Endothelial cell of umbilical vein (primary cell): Measurements from ENCODE around the gene HSP90AB1. TPM values are rescaled to one million over a fixed set of nuclear protein-coding genes. Genes with fewer than 3 reads are reported as not detected.

ENCODE experiments used
- BruUV-seq: library from RNA; stranded (reverse); fragments of 400-500 nt; replicated peaks from 2 replicates; lab custom pipeline; 2021; lab: Mats Ljungman, UMichigan
- CTCF ChIA-PET: fragments of 300-600, 350-600 bp; sonication (Branson Sonifier 250); formaldehyde crosslinking; loops from one replicate; lab custom pipeline; 2021; ENCODE audit warnings: antibody characterized with exemption, inconsistent platforms; lab: Charles Lee
- POLR2A ChIA-PET: fragments of 300-600, 350-600 bp; sonication (Branson Sonifier 250); formaldehyde crosslinking; loops from one replicate; lab custom pipeline; 2021; ENCODE audit warnings: antibody characterized with exemption, inconsistent platforms; lab: Charles Lee
- DNase-seq: peaks from one replicate; pipeline ENCODE4 v3.0.0-alpha.2; 2011; ENCODE audit warnings: low read depth, low spot score
- FAIRE-seq: peaks from 2 replicates; lab custom pipeline; 2011; peaks lifted over from hg19 to GRCh38; lab: Jason Lieb, UNC
- H2AFZ ChIP-seq: 2 replicates; pipeline ENCODE4 v1.6.0; 2012; ENCODE audit warnings: low read depth, low read length, control low read depth, inconsistent platforms
- H3K27ac ChIP-seq: 2 replicates; pipeline ENCODE4 v1.5.1; 2011; ENCODE audit warnings: low read depth, mild to moderate bottlenecking, control low read depth, low read length, moderate library complexity; ENCODE audit not compliant: insufficient read depth
- H3K27me3 ChIP-seq, 2 experiments: 2 replicates each; pipeline versions ENCODE4 v1.6.0 to v1.6.1; 2011; ENCODE audit warnings: low read length in 2 of 2, mixed read lengths in 1 of 2; ENCODE audit not compliant: control insufficient read depth in 2 of 2, insufficient read depth in 2 of 2
- H3K36me3 ChIP-seq, 2 experiments: 2 replicates in 1 of 2; 3 replicates in 1 of 2; pipeline ENCODE4 v1.5.1; 2011; ENCODE audit warnings: low read length in 2 of 2, mild to moderate bottlenecking in 1 of 2, moderate library complexity in 1 of 2; ENCODE audit not compliant: control insufficient read depth in 2 of 2, insufficient read depth in 2 of 2; ENCODE audit errors: extremely low read depth in 1 of 2
- H3K4me1 ChIP-seq: 3 replicates; pipeline ENCODE4 v1.5.1; 2011; ENCODE audit warnings: mild to moderate bottlenecking, low read length; ENCODE audit not compliant: control insufficient read depth, insufficient read depth; ENCODE audit errors: extremely low read depth
- H3K4me2 ChIP-seq: 2 replicates; pipeline ENCODE4 v1.6.1; 2011; ENCODE audit warnings: low read length, control low read depth, mixed read lengths; ENCODE audit not compliant: insufficient read depth
- H3K4me3 ChIP-seq, 3 experiments: fragments of 200-600 bp in 1 of 3; sonication (generic), shearing (Covaris generic) in 1 of 3; replicated peaks in 1 of 3; 2 replicates each; pipeline ENCODE4 v1.5.1; 2011 to 2016; ENCODE audit warnings: control low read depth in 3 of 3, low read length in 3 of 3, mild to moderate bottlenecking in 2 of 3, inconsistent platforms in 1 of 3, low read depth in 1 of 3, moderate library complexity in 1 of 3; ENCODE audit not compliant: insufficient read depth in 1 of 3
- H3K79me2 ChIP-seq: 2 replicates; pipeline ENCODE4 v1.6.0; 2012; ENCODE audit warnings: low read length, inconsistent platforms; ENCODE audit not compliant: control insufficient read depth, insufficient read depth
- H3K9ac ChIP-seq: replicated peaks from 2 replicates; pipeline ENCODE3; 2011; ENCODE audit warnings: low read length, control low read depth; ENCODE audit not compliant: insufficient read depth; ENCODE audit errors: extremely low read depth
- H3K9me1 ChIP-seq: replicated peaks from 3 replicates; pipeline ENCODE4 v1.6.0; 2011; ENCODE audit warnings: mild to moderate bottlenecking, low read length; ENCODE audit not compliant: control insufficient read depth, insufficient read depth; ENCODE audit errors: extremely low read depth
- H3K9me3 ChIP-seq: replicated peaks from 2 replicates; pipeline ENCODE4 v1.5.1; 2012; ENCODE audit warnings: low read length, inconsistent platforms; ENCODE audit not compliant: control insufficient read depth, insufficient read depth
- H4K20me1 ChIP-seq: replicated peaks from 2 replicates; pipeline ENCODE3; 2011; ENCODE audit warnings: mild to moderate bottlenecking, low read length; ENCODE audit not compliant: control insufficient read depth, insufficient read depth; ENCODE audit errors: extremely low read depth
- FOS ChIP-seq: IDR thresholded peaks from 2 replicates; pipeline ENCODE4 v1.6.1; 2011; ENCODE audit warnings: mild to moderate bottlenecking, low read length, moderate library complexity, borderline replicate concordance; ENCODE audit not compliant: insufficient read depth
- GATA2 ChIP-seq: IDR thresholded peaks from 2 replicates; pipeline ENCODE4 v1.7.0; 2011; ENCODE audit warnings: low read depth, mild to moderate bottlenecking, moderate library complexity, mixed read lengths, low read length; ENCODE audit not compliant: insufficient read length, insufficient read depth
- JUN ChIP-seq: IDR thresholded peaks from 2 replicates; pipeline ENCODE4 v1.6.1; 2011; ENCODE audit warnings: borderline replicate concordance, low read depth; ENCODE audit not compliant: insufficient read length, insufficient read depth
- MYC ChIP-seq: IDR thresholded peaks from one replicate; pipeline ENCODE4 v1.6.1; 2011; ENCODE audit warnings: mild to moderate bottlenecking, low read depth, low read length
- POLR2A ChIP-seq: IDR thresholded peaks from 2 replicates; pipeline ENCODE4 v1.6.1; 2012; ENCODE audit warnings: low read depth, mild to moderate bottlenecking, control low read depth, low read length
- dilution Hi-C: fragments of 300-500 bp; cut with MboI; formaldehyde crosslinking; loops from one replicate; pipeline ENCODE4 v1.15.0; 2019; ENCODE audit warnings: low sequenced_read_pairs; ENCODE audit not compliant: extremely low pct_ligation_motif_present
- intact Hi-C: fragments of 100-400 bp; cut with micrococcal nuclease; formaldehyde crosslinking; loops from one replicate; pipeline ENCODE4 v1.10.0; 2022
- polyA plus RNA-seq, 4 experiments: library from polyadenylated mRNA; depleted of rRNA in 3 of 4; stranded (reverse) in 3 of 4; unstranded in 1 of 4; fragments of >200 nt; gene quantifications; 2 replicates each; pipeline versions ENCODE4 v1.2.1 to v1.2.3, GENCODE V29; 2011 to 2012; ENCODE audit warnings: missing spikeins in 1 of 4
- total RNA-seq: library from RNA; stranded (reverse); gene quantifications from 2 replicates; pipeline ENCODE4 v1.2.3, GENCODE V29; 2021
- TF ChIP-seq, protein P1 (sequence below), 2 donors: IDR thresholded peaks; 1 replicate in 1 of 2; 2 replicates in 1 of 2; pipeline ENCODE4 v1.5.1; 2011; ENCODE audit warnings: low read length in 2 of 2, mild to moderate bottlenecking in 2 of 2, moderate library complexity in 2 of 2, control low read depth in 1 of 2, inconsistent platforms in 1 of 2, low read depth in 1 of 2; ENCODE audit not compliant: insufficient read depth in 1 of 2; ENCODE audit errors: extremely low read depth in 1 of 2

Gene HSP90AB1
- total and polyA plus RNA-seq, 2 donors (not counting 3 experiments of a cell fraction or from before 2014, with no cell fraction given), result 824 to 1,201 TPM

DNA sequence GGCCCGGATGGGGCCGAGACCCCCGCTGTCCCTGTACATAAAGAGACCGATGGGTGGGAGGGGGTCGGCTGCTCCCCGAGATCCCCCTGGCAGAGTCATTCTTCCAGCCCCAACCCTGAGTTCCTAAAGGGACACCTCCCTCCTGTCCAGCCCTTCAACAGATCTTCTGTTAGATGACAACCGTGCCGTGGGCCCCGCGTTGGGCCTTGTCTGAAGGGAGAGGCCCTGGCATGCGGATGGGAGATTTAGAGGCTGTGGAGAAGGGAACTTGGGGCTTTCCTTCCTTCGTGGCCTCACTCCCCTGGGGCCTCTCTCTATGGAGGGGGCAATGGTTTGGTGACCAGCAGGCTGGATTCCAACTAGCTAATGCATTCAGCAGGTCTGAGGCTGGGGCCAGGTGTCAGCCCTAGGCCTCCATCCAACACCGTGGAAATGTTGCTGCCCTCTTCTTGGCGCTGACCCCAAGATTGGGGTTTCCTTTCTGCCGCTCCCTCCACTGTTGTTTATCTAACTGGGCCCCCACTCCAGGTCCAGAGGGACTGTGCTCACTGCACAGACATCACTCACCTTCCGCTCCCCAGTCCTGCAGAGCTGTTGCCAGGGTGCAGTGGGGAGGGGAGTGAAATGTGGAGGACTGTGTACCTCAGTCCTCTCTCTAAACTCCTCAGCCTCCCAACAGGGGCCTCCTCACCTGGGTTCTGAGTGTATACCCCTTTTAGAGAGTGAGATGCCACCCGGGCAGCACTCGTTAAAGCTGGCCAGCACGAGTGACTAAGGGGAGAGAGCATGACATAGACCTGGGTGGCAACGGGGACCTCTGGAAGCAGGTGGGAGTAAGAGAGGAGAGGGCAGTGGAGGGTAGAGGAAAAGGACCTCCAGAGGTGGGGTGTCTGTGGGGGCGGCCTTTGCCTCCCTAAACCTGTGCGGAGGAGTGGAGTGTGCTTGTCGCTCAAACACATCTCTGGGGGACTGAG is 30.1 kb downstream of the HSP90AB1 start:
- no peak overlapping the region for H2AFZ ChIP-seq
- H4K20me1 ChIP-seq, result no peaks in the 10 kb centered on the region
- no peak overlapping the region for H3K9ac ChIP-seq
- TF ChIP-seq POLR2A (no peak), MYC (no peak), JUN (no peak), FOS (no peak), GATA2 (no peak)
- TF ChIP-seq, protein P1, sequence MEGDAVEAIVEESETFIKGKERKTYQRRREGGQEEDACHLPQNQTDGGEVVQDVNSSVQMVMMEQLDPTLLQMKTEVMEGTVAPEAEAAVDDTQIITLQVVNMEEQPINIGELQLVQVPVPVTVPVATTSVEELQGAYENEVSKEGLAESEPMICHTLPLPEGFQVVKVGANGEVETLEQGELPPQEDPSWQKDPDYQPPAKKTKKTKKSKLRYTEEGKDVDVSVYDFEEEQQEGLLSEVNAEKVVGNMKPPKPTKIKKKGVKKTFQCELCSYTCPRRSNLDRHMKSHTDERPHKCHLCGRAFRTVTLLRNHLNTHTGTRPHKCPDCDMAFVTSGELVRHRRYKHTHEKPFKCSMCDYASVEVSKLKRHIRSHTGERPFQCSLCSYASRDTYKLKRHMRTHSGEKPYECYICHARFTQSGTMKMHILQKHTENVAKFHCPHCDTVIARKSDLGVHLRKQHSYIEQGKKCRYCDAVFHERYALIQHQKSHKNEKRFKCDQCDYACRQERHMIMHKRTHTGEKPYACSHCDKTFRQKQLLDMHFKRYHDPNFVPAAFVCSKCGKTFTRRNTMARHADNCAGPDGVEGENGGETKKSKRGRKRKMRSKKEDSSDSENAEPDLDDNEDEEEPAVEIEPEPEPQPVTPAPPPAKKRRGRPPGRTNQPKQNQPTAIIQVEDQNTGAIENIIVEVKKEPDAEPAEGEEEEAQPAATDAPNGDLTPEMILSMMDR (IDR thresholded peaks at IDR 0.05; ENCODE audit: extremely low read depth in 1 of 2, insufficient read depth in 1 of 2, low read depth in 1 of 2, low read length in 2 of 2), result no peak
- H3K9me3 ChIP-seq, result no peaks in the 10 kb centered on the region
- DNase-seq, result no peak
- no peak overlapping the region for H3K4me2 ChIP-seq
- no peaks in the 10 kb centered on the region for H3K4me1 ChIP-seq
- no peak overlapping the region for H3K27ac ChIP-seq
- intact Hi-C loops (no loop called here), dilution Hi-C loops (no loop called here)
- FAIRE-seq, result no peak
- POLR2A ChIA-PET, result no interaction called here
- no peaks in the 10 kb centered on the region for H3K36me3 ChIP-seq
- no peaks in the 10 kb centered on the region for H3K9me1 ChIP-seq
- no peaks in the 10 kb centered on the region for H3K79me2 ChIP-seq
- CTCF ChIA-PET, result interaction anchor here (1.1 to 3.0 kb wide), 8 partner anchors 9 to 61 kb away, joined by 3 to 12 read pairs (median 6); partner anchors contain the start of gene AARS2
- no TSS peak for BruUV-seq
- H3K27me3 ChIP-seq, result peaks cover 19 to 34% of the 10 kb centered on the region in 2 experiments
- H3K4me3 ChIP-seq, result no peak overlapping the region
